GM21447 (cell line): ENCODE measurements around the gene SEC14L2.
"Not testable (repeated sequence)": the region's sequence is repeated elsewhere in the genome, so short reads cannot be mapped to it uniquely, and the experiment has no call there.

Experiments used
- ATAC-seq: cut with Tn5 transposase; IDR thresholded peaks from one replicate; pipeline ENCODE4 v1.9.1; 2021; ENCODE audit not compliant: unreplicated experiment

Gene SEC14L2

DNA sequence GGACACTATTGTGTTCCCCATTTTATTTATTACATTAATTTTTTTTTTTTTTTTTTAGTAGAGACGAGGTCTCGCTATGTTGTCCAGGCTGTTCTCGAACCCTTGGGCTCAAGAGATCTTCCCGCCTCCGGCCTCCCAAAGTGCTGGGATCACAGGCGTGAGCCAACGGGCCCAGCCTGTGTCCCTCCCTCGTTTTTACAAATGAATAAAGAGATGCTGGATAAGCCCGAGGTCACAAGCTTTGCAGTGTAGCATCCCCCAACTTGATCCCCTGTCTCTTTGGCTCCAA lies 28.5 kb downstream of the SEC14L2 start:
- no peak for ATAC-seq

DNA sequence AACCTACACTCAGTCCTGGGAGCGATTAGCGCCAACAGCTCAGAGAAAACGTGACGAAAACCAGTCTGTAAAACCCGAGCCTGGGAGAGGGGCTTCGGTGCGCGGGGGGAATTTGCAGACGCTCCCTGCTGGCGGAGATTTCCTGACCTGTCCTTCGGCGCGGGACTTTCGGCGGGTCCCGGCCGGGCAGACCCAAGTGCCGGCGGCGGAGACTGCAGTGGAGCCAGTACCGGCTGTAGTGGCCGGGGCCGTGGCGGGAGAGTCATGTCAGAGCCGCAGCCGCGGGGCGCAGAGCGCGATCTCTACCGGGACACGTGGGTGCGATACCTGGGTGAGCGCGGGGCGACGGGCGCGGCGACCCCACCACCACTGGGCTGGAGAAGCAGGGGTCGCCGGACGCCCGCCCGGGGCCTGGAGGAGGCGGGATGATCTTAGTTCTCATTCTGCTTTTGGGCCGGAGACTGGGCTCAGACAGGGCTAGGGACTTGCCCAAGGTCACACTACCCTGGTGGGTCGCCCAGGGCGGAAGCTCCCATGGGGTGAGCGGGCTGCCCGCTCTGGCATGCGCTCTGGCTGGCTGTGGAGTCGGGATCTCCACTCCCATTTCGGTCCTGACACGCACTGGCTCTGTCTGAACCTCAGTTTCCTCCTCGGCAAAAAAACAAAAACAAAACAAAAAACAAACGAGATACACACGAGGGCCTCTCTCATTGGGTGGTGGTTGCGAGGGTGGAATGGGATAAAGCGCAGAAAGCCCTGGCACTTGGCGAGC lies 29.0 kb downstream of the SEC14L2 start, which contains the start of gene MTFP1:
Gene MTFP1 (plus strand): TSS at position 153 of the 772 bp plus-strand sequence. CDS start 112 bp downstream, at position 265.
- no peak for ATAC-seq

DNA sequence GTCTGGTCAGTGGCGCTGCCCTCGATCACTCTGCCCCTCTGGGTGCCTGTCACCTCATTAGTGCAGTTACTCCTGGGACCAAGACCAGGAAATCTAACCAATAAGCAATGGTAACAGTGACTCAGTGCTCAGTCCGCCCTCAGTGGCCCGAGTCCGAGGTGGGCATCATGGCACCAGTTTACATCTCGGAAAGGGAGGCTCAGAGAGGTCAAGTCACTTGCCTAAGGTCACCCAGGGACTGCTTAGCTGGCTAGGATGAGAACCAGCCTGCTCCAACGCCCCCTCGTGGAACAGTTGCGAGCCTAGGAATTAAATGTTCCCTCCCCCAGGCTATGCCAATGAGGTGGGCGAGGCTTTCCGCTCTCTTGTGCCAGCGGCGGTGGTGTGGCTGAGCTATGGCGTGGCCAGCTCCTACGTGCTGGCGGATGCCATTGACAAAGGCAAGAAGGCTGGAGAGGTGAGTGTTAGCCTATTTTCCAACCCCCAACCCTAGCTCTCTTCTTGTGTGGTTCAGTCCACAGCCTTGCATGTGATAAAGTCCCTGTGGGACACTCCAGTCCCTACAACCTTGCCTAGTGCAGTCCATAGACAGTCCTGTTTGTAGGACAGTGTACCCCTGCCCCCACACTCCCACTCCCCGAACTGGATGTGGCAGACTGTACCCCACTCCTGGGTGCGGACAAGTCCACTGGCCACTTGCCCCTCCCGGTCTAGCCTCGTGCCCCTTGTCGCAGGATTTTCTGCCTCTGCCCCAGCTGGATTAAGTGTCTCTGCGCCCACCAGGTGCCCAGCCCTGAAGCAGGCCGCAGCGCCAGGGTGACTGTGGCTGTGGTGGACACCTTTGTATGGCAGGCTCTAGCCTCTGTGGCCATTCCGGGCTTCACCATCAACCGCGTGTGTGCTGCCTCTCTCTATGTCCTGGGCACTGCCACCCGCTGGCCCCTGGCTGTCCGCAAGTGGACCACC lies 29.9 kb downstream of the SEC14L2 start:
- ATAC-seq, result no peak

GRCh38 chr22:30427871-30428270 lies 31.1 kb downstream of the SEC14L2 start:
- ATAC-seq, result no peak

- ATAC-seq, result no peak
These were observed 33.1 kb downstream of the SEC14L2 start for GRCh38 chr22:30429887-30430286.

DNA sequence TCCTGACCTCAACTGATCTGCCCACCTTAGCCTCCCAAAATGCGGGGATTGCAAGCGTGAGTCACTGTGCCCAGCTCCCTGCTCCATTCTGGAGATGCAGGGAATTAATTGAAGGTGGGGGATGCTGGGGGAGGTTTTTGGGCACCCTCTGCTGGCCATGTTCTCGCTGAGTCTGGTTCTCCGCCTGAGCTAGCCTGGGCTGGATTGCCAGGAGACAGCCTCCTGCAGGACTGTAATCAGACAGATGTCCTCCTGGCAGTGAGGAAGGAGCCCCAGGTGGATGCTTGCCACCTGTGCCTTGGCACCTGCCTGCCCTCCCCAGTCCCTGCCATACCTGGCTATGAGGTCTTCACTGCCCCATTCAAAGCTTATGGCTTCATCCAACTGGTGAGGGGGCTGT lies 34.1 kb downstream of the SEC14L2 start:
- no peak for ATAC-seq

GRCh38 chr22:30432096-30432495 lies 35.3 kb downstream of the SEC14L2 start:
- no peak for ATAC-seq

DNA sequence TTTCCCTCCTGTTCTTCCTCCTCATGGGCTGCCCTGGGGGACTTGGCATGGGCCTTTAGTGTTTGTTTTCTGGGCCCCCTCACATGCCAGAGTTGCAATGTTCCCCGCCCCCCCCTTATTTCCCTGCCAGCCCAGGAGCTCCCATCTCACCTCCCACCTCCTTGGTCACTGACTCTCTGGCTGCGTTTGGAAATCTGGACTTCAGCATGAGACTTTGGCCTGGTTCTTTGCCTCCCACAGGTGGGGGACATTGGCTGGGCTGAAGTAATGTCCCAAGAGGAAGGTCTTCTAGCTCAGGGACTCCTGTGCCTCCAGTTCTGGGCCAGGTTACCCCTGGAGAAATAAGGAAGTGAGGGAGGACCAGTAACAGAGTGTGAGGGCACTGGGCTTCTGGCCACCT lies 35.7 kb downstream of the SEC14L2 start:
- no peak for ATAC-seq

DNA sequence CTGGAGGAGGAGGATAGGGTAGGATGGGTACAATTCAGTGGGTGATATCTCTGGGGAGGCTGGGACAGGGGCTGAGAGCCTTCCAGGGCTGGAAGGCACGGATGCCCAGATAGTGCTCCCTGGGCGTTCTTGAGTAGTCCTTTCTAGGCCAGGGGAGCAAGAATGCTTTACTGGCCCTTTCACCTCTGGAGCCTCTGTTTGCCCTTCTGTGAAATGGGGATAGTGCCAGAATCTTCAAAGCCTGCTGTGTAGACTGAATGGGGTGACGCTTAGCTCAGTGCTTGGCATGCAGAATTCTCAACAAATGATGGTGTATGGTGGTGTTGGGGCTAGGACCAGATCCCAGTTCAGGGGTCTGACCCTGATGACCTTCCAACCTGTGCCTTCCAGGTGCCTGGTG lies 36.4 kb downstream of the SEC14L2 start:
- no peak for ATAC-seq

GRCh38 chr22:30433773-30434172 lies 37.0 kb downstream of the SEC14L2 start:
- ATAC-seq, result no peak

DNA sequence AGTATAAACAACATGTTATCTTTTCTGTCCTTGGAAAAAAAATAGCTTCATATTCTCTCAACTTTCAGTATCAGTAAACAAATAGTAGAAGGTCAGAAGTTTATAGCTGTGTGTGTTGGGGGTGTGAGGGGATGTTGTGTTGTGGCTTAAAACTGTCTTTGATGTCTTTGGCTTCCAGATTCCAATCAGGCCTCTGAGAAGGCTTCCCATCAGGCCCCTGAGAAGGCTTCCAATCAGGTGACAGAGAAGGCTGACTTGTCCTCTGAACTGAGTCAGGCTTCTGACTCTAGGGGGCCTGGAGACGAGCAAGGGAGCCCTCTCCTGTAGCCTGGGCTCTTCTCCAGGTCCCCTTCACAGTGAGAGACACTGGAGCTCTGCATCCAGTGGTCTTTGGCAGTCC lies 38.0 kb downstream of the SEC14L2 start:
- no peak for ATAC-seq

DNA sequence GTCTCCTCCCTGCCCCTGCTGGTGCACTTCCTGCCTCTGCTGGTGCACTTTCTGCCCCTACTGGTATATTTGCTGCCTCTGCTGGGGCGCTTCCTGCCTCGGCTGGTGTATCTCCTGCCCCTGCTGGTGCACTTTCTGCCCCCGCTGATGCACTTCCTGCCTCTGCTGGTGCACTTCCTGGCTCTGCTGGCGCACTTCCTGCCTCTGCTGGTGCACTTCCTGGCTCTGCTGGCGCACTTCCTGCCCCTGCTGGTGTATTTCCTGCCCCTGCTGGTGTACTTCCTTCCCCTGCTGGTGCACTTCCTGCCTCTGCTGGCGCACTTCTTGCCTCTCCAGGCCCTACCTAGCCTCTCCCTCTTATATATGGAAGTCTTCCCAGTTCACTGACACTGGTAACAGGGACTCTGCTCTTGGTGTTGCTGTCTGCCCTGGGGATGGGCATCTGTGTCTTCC lies 38.9 kb downstream of the SEC14L2 start:
- ATAC-seq, result no peak

GRCh38 chr22:30436196-30436595 lies 39.4 kb downstream of the SEC14L2 start:
- ATAC-seq, result no peak

DNA sequence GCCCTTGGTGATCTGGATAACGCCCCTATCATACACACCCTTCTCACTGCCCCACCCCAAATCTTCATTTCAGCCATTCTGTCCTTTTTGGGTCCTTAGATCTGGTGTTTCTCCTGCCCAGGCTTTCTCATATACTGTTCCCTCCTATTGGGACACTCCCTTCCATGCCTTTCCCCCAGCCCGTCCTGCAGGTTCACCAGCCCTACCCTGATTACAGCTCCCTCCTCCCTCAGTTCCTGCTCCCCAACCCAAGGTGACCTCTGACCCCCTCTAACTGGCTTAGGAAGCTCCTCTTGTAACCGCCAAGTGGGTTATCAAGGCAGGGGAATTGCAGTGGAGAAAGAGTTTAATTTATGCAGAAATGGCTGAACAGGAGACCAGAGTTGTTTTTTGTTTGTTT lies 41.7 kb downstream of the SEC14L2 start:
- ATAC-seq, result no peak

- ATAC-seq, result no peak
These were observed 42.4 kb downstream of the SEC14L2 start for GRCh38 chr22:30439226-30439625.

GRCh38 chr22:30439836-30440235 lies 43.0 kb downstream of the SEC14L2 start:
- ATAC-seq, result no peak

DNA sequence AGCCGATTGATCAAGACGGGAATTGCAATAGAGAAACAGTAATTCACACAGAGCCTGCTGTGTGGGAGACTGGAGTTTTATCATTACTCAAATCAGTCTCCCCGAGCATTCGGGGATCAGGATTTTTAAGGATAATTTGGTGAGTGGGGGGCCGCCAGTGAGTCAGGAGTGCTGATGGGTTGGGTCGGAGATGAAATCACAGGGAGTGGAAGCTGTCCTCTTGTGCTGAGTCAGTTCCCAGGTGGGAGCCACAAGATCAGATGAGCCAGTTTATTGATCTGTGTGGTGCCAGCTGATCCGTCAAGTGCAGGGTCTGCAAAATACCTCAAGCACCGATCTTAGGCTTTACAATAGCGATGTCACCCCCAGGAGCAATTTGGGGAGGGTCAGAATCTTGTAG lies 44.3 kb downstream of the SEC14L2 start:
- no peak for ATAC-seq

DNA sequence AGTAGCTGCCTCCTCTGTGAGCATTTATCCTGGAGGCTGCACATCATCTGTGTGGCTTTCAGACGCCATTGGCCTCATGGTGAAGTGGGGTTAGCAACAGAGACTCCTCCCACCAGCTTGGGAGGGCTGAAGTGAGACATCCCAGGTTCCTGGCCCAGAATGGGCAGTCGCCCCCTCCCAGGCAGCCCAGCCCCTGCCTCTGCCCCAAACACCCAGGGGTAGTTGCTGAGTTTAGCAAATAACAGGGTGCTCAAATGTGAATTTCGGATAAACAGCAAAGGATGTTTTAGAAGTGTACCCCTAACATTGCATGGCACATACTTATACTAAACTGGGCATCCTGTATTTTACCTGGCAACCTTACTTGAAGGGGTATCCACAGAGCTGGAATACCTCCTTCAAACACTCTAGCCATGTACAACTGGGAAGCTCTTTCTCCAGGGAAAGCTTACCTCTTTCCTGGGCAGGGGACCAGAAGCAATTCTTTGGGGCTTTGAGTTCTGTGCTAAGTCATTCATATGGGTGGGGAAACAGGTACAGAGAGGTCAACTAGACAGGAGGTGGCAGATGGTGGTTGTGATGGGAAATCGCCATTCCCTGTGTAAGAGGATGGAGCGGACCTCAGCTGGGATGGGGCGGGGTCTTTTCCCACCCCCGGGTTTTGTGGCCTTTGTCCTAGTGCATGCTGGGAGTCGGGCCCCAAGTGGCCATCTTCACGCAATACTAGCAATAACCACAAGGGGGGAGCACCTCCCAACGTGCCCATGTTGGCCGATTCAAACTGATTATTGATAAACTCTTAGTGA lies 48.0 kb downstream of the SEC14L2 start:
- no peak for ATAC-seq

GRCh38 chr22:30445438-30446145 lies 48.8 kb downstream of the SEC14L2 start:
- no peak for ATAC-seq

DNA sequence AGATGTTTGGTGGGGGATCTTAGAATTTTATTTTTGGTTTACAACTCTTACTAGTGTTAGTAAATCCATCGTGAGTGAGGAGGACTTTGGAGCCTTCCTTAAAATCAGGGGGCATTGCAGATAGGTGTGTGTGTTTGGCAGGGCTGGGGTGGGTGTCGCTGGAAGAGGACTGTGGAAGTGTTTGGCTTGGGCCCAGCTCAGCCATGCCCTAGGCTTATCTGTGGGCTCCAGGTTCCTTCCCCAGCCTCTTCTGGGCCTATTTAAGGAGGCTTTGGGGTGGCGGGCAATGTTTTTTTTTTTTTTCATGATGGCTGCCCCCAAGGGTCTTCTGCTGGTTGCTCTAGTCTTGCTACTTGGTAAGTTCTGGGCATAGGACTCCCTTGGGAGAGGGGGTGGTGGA lies 50.8 kb downstream of the SEC14L2 start:
- no peak for ATAC-seq

- not testable (repeated sequence) for ATAC-seq
These were observed 54.7 kb downstream of the SEC14L2 start for GRCh38 chr22:30451488-30451887.
